ENCODE data around the gene NODAL.

DNA sequence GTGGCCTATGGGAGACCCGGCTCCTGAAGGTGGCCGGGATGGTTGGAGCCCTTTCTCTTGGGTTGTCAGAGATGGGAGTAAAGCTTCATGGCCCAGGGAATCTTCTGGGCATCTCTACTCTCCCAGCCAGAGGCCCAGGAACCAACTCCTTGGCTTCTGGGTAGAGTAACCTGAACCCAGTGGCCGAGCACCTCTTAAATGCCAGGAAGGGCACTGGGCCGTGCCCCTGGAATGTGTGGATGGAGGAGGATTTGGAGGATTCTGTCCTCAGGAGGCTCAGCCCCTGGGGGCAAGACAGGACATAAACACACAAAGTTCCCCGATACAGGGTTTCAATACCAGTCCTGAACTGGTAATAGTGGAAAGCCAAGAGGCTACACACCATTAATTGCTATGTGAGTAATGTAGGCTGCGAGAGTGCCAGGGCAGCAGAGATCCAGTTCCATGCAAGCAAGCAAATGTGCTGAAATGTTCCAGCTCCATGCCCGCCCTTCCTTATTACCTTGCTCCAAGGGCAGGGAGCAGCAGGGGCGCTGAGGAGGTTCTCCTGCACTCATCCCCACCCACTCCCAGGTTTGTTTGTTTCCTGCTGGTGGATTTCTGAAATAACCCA is 38.3 kb upstream of the NODAL start:
- no peak for TF ChIP-seq PPARA (CRISPR knock-in tag; IDR thresholded peaks at IDR 0.05; ENCODE audit: borderline replicate concordance)
- no peak for TF ChIP-seq SNAI2 (CRISPR knock-in tag; IDR thresholded peaks at IDR 0.05)
- TF ChIP-seq, protein P1, sequence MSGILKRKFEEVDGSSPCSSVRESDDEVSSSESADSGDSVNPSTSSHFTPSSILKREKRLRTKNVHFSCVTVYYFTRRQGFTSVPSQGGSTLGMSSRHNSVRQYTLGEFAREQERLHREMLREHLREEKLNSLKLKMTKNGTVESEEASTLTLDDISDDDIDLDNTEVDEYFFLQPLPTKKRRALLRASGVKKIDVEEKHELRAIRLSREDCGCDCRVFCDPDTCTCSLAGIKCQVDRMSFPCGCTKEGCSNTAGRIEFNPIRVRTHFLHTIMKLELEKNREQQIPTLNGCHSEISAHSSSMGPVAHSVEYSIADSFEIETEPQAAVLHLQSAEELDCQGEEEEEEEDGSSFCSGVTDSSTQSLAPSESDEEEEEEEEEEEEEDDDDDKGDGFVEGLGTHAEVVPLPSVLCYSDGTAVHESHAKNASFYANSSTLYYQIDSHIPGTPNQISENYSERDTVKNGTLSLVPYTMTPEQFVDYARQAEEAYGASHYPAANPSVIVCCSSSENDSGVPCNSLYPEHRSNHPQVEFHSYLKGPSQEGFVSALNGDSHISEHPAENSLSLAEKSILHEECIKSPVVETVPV (CRISPR knock-in tag; IDR thresholded peaks at IDR 0.05), result no peak
- no peak for TF ChIP-seq ZNF8 (CRISPR knock-in tag; IDR thresholded peaks at IDR 0.05)
- no peak for TF ChIP-seq ZFP30 (CRISPR knock-in tag; IDR thresholded peaks at IDR 0.05)
- TF ChIP-seq ZFP3 (CRISPR knock-in tag; IDR thresholded peaks at IDR 0.05), result no peak
- no peak for TF ChIP-seq CREB5 (CRISPR knock-in tag; IDR thresholded peaks at IDR 0.05; ENCODE audit: low read depth)
- no peak for TF ChIP-seq ARNTL (CRISPR knock-in tag; IDR thresholded peaks at IDR 0.05; ENCODE audit: borderline replicate concordance, low read depth)
- TF ChIP-seq RARB (CRISPR knock-in tag; IDR thresholded peaks at IDR 0.05), result no peak
- TF ChIP-seq OSR1 (CRISPR knock-in tag; IDR thresholded peaks at IDR 0.05), result no peak
- TF ChIP-seq PATZ1 (CRISPR knock-in tag; IDR thresholded peaks at IDR 0.05; ENCODE audit: borderline replicate concordance), result no peak

All from SK-N-SH treated with all-trans-retinoic acid at 6 μM for 48 hours (cell line).